Fibroblast of lung (primary cell): Measurements from ENCODE around the gene UBN1.

ENCODE experiments used
- CTCF ChIP-seq, 2 donors: IDR thresholded peaks in 1 of 2; conservative IDR thresholded peaks in 1 of 2; 1 replicate in 1 of 2; 2 replicates in 1 of 2; pipeline ENCODE4 v1.5.1; 2011 to 2012; ENCODE audit warnings: low read length in 2 of 2, control low read depth in 1 of 2, inconsistent platforms in 1 of 2, low read depth in 1 of 2, mild to moderate bottlenecking in 1 of 2
- EZH2 ChIP-seq: IDR thresholded peaks from 2 replicates; pipeline ENCODE4 v1.5.1; 2012; ENCODE audit warnings: low read length, control low read depth, mild to moderate bottlenecking; ENCODE audit errors: missing control alignments

GRCh38 chr16:4855371-4855770, 8.1 kb downstream of the UBN1 start:
- TF ChIP-seq CTCF (conservative IDR thresholded peaks at IDR 0.05 in 1 of 2, IDR thresholded peaks at IDR 0.05 in 1 of 2; ENCODE audit: low read depth in 1 of 2, low read length in 2 of 2) (no peak), EZH2 (no peak)
